Skin of body (tissue), 2 donors: Measurements from ENCODE around the gene EVX1. TPM values are rescaled to one million over a fixed set of nuclear protein-coding genes. Genes with fewer than 3 reads are reported as not detected.
A peak's percentile ranks its signal among the peaks of the same experiment; 100 is the strongest.

ENCODE experiments used
- DNase-seq: peaks from one replicate; lab custom pipeline; 2025; lab: John Stamatoyannopoulos, UW
- total RNA-seq: library from RNA; depleted of rRNA; stranded (reverse); fragments of >200 nt; gene quantifications from one replicate; pipeline ENCODE4 v1.2.3, GENCODE V29; 2014

Gene EVX1
- total RNA-seq, 1 donor from 2014 or later = not detected

GRCh38 chr7:27205325-27206280, 37.0 kb upstream of the EVX1 start:
- no peak for DNase-seq

DNA sequence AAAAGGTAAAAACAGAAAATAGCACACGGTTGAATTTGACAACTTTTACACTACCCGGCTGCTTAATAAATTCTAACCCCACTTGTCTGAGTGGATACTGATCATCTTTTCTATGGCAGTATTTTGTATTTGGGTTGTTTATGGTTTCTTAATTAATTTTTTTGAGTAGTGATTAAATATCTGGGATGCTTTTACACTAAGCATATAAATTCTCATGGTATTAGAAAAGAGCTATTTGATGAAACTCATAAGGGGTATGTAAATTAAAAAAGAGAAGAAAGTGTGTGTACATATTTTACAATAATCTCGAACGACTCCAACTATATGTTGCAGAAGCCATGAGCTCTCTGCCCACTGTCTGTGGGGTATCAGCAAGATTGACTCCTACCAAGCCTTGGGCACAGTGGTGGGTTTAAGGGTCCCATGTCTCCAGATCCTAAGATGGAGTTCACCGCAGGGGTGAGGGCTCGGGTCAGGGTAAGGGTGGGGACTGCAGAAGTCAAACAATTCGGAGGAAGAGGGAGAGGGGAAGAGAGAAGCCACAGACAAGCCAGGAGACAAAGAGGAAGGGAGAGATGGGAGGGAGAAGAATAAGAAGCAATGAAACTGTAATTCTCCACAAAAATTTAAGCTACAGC, 35.1 kb upstream of the EVX1 start:
- no peak for DNase-seq

DNA sequence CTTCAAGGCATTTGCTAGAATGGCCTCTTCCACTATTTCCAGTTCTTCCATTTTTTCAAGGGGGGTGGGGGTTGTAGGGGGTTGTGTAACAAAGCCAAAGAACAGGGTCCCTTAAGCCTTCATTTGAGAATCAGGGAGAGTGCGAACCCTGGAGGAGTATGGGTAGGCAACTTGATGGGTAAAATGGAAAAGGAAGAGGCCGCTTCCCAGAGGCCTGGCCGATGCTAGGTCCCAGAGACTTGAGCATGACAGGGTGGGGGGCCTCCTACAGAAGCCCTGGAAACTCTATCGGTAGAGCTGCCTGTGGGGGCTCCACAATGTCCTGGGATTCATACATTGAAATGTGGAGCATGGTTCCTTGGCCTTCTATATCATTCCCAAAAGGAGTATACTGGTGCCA, 33.6 kb upstream of the EVX1 start:
- DNase-seq = no peak

GRCh38 chr7:27209933-27210440, 32.6 kb upstream of the EVX1 start:
- no peak for DNase-seq

- DNase-seq = no peak
These were observed 32.0 kb upstream of the EVX1 start for GRCh38 chr7:27210441-27211083.

DNA sequence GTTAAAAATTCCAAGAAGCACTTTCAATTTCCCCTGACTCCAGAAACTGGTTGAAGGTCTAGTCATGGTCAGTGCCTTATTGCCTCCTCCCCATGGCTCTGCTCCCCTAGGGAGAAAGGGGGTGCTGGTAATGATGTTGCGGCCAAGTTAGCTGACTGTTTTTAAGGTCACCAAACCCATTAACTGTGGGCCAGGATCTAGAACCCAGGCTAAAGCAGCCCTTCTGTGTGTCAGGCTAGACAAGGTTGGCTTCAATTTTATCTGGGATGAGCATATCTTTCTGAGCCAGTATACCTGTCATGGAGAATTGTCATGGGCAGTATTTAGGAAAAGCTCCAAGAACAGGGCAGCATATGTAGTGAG, 31.5 kb upstream of the EVX1 start:
- DNase-seq = no peak

DNA sequence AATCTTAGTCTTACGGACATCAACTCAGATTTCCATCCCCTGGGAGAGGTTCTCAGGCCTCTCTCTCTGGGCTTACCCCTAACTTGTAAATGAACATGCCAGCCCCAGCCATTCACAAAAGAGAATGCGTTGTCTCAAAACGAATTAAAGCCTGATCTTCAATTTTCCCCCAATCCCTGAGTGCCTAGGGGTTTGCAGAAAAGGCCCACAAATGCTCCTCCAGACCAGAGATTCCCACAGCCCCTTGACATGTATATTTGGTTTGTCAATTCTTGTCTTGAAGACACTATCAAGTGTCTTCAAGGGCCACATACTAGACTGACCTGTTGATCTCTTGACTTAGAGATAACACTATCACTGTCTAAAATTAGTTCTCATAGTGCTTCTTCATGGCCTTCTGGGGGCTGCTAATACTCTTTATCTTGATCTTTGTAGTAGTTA, 30.8 kb upstream of the EVX1 start:
- no peak for DNase-seq

DNA sequence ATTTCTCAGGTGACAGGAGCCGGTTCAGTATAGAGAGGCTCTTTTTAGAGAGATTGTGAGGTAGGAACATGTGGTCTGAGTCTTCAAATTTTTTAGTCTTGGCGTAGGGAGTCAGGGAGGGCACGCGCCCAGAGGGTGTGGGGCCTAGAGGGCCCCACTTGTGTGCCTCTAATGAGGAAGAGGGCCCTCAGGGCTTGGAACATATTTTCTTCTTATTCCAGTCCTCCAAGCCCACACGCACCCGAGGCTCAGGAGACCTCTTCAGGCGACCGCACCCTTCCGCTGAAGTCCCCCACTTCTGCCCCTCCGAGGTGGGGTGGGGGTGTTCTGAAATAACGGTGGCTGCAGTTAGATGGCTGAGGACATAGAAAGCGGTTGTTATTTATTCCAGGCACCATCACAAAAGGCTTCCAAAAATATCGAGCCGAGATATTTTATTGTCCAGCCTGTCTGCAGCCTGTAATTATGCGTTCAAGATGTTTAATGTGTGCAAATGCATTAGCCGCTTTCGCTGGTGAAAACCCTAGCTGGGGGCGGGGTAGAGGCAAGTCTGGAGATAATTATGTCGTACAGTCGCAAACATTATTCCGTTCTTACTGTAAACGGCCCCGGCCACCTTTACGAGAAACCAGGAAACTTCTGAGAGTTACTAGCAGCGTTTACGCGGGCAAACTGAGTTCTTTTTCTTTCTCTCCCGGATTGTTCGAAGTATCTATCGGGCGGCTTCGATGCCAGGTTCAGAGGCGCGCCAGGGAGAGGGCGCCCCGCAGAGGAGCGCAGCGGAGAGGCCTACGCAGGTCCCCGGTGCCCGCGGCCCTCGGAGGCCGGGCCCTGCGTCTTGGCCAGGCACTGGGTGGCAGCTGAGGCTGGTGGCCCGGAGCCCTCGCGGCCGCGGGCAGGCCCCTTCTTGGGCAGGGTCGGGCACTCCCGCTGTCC, 29.8 kb upstream of the EVX1 start:
- peak; percentile 41 for DNase-seq

DNA sequence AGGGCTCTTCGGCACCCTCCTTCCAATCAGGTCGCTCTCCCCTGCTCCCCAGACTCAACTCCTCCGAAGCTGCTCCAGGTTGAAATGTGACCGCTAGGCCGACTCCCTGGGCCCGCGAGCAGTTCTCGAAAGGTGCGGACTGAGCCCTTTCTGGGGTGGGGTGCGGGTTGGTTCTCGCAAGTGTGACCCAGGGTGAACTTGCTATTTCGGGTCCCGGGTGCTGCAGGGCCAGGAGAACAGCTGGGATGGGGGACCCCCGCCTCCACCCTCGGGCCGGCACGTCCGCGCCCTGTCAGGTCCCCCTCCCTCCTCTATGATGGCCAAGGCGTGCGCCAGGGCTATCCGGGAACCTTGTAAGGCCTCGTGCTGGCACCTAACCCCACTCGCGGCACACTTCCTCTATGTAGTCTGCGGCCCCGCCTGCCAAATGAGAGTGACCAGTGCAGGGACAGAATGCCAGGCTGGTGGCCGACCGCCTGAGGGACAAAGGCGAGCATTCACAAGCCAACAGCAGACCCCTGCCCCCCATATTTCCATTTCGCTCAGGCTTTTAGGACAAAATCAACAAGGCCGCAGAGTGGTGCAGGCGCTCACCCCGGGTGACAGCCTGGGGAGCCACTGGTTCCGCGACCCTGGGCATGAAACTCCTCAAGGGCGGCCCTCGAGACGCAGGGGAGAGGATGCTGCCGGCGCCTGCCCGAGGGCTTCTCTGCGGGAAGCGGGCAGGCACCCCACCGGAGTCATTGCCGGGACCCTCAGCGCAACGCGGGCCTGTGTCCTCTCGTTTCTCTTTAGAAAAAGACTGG, 29.0 kb upstream of the EVX1 start:
- DNase-seq = no peak

GRCh38 chr7:27214239-27214950, 28.2 kb upstream of the EVX1 start:
- DNase-seq = no peak

- no peak for DNase-seq
These were observed 27.2 kb upstream of the EVX1 start for GRCh38 chr7:27215356-27215755.

GRCh38 chr7:27217951-27218350, 24.7 kb upstream of the EVX1 start:
- no peak for DNase-seq

GRCh38 chr7:27219821-27220220, 22.8 kb upstream of the EVX1 start:
- DNase-seq = no peak

- DNase-seq = no peak
These were observed 22.1 kb upstream of the EVX1 start for GRCh38 chr7:27220440-27220955.

DNA sequence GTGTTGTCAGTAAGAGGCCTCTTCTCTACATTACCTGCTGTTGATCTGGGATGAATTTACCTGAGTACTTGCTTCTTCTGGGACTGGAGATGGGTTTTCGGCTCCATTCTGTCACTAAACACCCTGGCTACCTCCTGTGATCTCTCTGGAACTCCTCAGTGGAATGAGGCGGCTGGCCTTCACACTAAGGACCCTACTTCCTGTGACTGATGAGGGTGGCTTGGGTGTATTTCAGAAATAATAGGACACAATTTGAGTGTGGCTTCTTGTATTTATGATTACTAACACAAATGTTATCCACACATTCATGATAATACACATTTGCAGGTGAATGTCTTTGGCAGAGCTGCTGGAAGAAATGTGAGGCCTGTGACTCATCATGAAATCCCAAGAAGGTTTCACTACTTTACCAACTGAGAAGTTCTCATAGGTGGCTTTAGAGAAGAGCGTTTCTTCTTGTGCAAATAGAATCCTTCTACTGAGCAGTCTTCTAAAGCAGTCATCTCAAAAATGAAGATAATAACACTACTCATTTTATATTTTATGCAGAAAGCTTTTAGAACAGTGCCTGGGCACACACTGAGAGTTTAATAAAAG, 21.3 kb upstream of the EVX1 start:
- DNase-seq = no peak

- DNase-seq = no peak
These were observed 18.5 kb upstream of the EVX1 start for GRCh38 chr7:27223941-27224575.

DNA sequence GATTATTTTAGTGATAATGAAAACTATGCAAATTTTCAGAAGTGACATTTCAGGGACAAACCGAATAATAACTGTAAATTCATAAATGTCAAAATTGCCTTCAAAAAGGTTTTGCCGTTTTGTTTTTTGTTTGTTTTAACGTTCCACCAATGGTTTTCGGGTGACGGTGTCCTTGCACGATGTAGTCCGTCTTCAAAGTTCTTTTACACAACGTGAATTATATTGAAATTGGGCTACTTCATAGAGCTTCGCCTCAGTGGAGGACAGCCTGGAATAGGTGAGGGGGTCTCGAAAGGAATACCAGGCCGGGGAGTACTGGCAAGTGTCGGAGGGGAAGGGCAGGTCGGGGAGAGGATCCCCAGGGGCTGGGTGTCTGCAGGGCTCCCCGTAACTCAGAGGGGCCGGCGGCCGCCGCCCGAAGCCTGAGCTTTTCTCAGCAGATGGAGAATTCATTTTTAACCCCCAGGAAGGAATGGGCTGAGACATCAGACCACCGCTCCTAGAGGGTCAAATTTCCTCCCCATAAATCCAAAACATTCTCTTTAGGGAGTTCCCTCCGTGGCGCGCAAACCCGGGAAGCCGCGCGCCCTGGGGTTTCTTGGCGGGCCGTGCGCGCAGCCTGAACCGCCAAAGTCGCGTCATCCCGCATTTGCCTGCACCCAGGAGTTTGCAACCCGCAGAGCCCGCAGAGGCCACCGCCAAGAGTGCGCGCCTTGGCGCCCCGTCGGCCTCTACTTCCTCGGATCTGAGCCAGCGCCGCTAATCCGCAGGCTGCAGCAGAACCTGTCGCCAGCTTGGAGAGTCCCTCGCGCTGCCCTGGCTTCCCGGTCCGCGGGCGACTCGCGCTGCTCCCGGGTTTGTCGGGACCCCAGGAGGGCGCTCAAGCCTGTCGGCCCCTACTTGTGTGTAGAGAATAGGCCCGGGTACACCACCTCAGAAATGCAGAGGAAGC, 17.3 kb upstream of the EVX1 start:
- DNase-seq = no peak
